ENCODE data around the gene AGO3.

AGO3 gene

GRCh38 chr1:35988237-35988636 lies 57.3 kb downstream of the AGO3 start:
- H3K4me3 ChIP-seq (replicated peaks; ENCODE audit: low read depth, low read length), result no peak overlapping the region
- TF ChIP-seq CTCF (IDR thresholded peaks at IDR 0.05; ENCODE audit: low read depth, low read length, missing control alignments), result no peak
- DNase-seq (ENCODE audit: extremely low read depth, low read depth), result no peak

- DNase-seq (ENCODE audit: extremely low read depth, low read depth), result no peak
- TF ChIP-seq CTCF (IDR thresholded peaks at IDR 0.05; ENCODE audit: low read depth, low read length, missing control alignments), result no peak
- no peak overlapping the region for H3K4me3 ChIP-seq (replicated peaks; ENCODE audit: low read depth, low read length)
Measured at GRCh38 chr1:36006941-36007500, 76.1 kb downstream of the AGO3 start.

GRCh38 chr1:36007741-36008140 lies 76.8 kb downstream of the AGO3 start:
- no peak for TF ChIP-seq CTCF (IDR thresholded peaks at IDR 0.05; ENCODE audit: low read depth, low read length, missing control alignments)
- no peak for DNase-seq (ENCODE audit: extremely low read depth, low read depth)
- no peak overlapping the region for H3K4me3 ChIP-seq (replicated peaks; ENCODE audit: low read depth, low read length)

- H3K4me3 ChIP-seq (replicated peaks; ENCODE audit: low read depth, low read length), result no peak overlapping the region
- no peak for TF ChIP-seq CTCF (IDR thresholded peaks at IDR 0.05; ENCODE audit: low read depth, low read length, missing control alignments)
- peak; percentile 2 for DNase-seq (ENCODE audit: extremely low read depth, low read depth)
Measured at GRCh38 chr1:36008546-36009197, 77.8 kb downstream of the AGO3 start.

- no peak for TF ChIP-seq CTCF (IDR thresholded peaks at IDR 0.05; ENCODE audit: low read depth, low read length, missing control alignments)
- no peak for DNase-seq (ENCODE audit: extremely low read depth, low read depth)
- no peak overlapping the region for H3K4me3 ChIP-seq (replicated peaks; ENCODE audit: low read depth, low read length)
Measured at GRCh38 chr1:36014722-36015220, 83.9 kb downstream of the AGO3 start.

GRCh38 chr1:36016686-36017085 lies 85.8 kb downstream of the AGO3 start:
- DNase-seq (ENCODE audit: extremely low read depth, low read depth), result no peak
- TF ChIP-seq CTCF (IDR thresholded peaks at IDR 0.05; ENCODE audit: low read depth, low read length, missing control alignments), result no peak
- H3K4me3 ChIP-seq (replicated peaks; ENCODE audit: low read depth, low read length), result no peak overlapping the region

Data from HFF-Myc (cell line).